ENCODE data around the gene ZFAND2B. TPM values are rescaled to one million over a fixed set of nuclear protein-coding genes. Genes with fewer than 3 reads are reported as not detected.

ZFAND2B gene
- total RNA-seq, 1 experiment from 2014 or later: 19.5 TPM

DNA sequence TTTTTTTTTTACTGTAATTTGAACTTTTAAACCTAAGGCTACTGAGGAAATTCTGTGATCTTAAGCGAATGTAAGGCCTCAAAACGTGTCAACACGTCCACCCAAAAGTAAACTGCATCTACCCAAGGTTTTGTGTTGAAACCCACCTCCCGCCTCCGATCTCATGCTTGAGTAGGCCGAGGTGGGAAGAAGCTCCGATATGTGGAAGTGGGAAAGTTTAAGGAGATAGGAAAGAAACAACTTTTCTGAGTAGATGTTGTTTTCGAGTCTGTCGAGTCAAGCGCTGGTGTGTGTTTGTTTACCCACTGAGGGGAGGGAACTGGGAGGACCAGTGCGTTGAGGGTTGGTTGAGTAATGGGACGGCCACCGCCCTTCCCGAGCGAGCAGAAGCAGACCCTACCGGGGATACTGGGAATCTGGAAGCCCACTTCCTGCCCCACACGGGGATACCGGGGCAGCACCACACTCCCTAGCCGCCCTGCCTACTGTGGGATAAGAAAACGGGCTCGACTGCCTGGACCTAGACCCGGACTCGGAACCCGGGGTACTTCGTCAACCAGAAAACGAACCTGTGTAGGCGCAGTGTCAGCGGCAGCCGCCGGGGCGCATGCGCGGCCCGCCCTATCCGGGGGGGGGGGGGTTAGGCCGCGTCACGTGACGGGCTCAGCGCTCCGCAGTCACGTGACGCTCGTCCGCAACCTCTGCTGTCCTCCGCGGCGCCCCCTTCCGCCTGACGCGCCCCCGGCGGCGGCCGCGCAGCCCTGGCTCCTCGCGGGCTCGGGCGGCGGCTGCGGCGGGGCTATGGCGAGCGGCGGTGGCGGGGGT is 28.8 kb upstream of the ZFAND2B start, which contains the start of gene RETREG2:
RETREG2 (plus strand) TSS at position 724 of the 825 bp plus-strand sequence; CDS start at position 802, 78 bp downstream.
- peak; percentile 66 for ATAC-seq
- Mint-ChIP-seq H3K27me3 (ENCODE audit: low read depth) (no peaks in the 10 kb centered on the region), H3K4me1 (peaks cover 19% of the 10 kb centered on the region), H3K36me3 (peaks cover 23% of the 10 kb centered on the region), H3K9me3 (no peaks in the 10 kb centered on the region), H3K4me3 (peak within 1 kb of the TSS; percentile 88), H3K27ac (peak within 1 kb of the TSS; percentile 98)
- CTCF ChIA-PET: interaction anchor here (0.7 to 1.3 kb wide), 2 partner anchors 76 to 84 kb away, joined by 3 to 4 read pairs; partner anchors contain the start of gene TUBA4A
- TF ChIP-seq SOX15 (CRISPR knock-in tag; IDR thresholded peaks at IDR 0.05) (no peak), MYBL2 (CRISPR knock-in tag; IDR thresholded peaks at IDR 0.05) (0 out of 2 replicates have a peak, but pooled peaks have one; percentile 37), FOXK1 (CRISPR knock-in tag; IDR thresholded peaks at IDR 0.05) (peak; percentile 22; the same call in 1 of the 2 replicates), ZBTB21 (CRISPR knock-in tag; IDR thresholded peaks at IDR 0.05; ENCODE audit: borderline replicate concordance) (no peak), ETV6 (CRISPR knock-in tag; IDR thresholded peaks at IDR 0.05) (peak; percentile 49), ZNF232 (CRISPR knock-in tag; IDR thresholded peaks at IDR 0.05) (no peak), ESRRA (CRISPR knock-in tag; IDR thresholded peaks at IDR 0.05; ENCODE audit: borderline replicate concordance) (no peak), EMX1 (CRISPR knock-in tag; IDR thresholded peaks at IDR 0.05) (no peak), IRF1 (CRISPR knock-in tag; IDR thresholded peaks at IDR 0.05) (no peak), FOXP1 (CRISPR knock-in tag; IDR thresholded peaks at IDR 0.05; ENCODE audit: borderline replicate concordance) (peak; percentile 59; the same call in 1 of the 2 replicates), SMAD4 (CRISPR knock-in tag; IDR thresholded peaks at IDR 0.05) (no peak), STAT6 (CRISPR knock-in tag; conservative IDR thresholded peaks at IDR 0.05; ENCODE audit: low read depth) (0 out of 2 replicates have a peak, but pooled peaks have one; percentile 78), SMAD3 (CRISPR knock-in tag; IDR thresholded peaks at IDR 0.05; ENCODE audit: borderline replicate concordance) (0 out of 2 replicates have a peak, but pooled peaks have one; percentile 25), KAT7 (CRISPR knock-in tag; IDR thresholded peaks at IDR 0.05; ENCODE audit: borderline replicate concordance) (peak; percentile 21; the same call in 1 of the 2 replicates), CREM (CRISPR knock-in tag; IDR thresholded peaks at IDR 0.05) (no peak), TCF7 (CRISPR knock-in tag; IDR thresholded peaks at IDR 0.05; ENCODE audit: low read depth) (no peak), GABPB1 (CRISPR knock-in tag; IDR thresholded peaks at IDR 0.05) (peak; percentile 86), SP1 (CRISPR knock-in tag; conservative IDR thresholded peaks at IDR 0.05) (peak; percentile 83)
- TF ChIP-seq, protein P1, sequence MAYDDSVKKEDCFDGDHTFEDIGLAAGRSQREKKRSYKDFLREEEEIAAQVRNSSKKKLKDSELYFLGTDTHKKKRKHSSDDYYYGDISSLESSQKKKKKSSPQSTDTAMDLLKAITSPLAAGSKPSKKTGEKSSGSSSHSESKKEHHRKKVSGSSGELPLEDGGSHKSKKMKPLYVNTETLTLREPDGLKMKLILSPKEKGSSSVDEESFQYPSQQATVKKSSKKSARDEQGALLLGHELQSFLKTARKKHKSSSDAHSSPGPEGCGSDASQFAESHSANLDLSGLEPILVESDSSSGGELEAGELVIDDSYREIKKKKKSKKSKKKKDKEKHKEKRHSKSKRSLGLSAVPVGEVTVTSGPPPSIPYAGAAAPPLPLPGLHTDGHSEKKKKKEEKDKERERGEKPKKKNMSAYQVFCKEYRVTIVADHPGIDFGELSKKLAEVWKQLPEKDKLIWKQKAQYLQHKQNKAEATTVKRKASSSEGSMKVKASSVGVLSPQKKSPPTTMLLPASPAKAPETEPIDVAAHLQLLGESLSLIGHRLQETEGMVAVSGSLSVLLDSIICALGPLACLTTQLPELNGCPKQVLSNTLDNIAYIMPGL (CRISPR knock-in tag; IDR thresholded peaks at IDR 0.05): peak; percentile 80
- TF ChIP-seq, protein P2, sequence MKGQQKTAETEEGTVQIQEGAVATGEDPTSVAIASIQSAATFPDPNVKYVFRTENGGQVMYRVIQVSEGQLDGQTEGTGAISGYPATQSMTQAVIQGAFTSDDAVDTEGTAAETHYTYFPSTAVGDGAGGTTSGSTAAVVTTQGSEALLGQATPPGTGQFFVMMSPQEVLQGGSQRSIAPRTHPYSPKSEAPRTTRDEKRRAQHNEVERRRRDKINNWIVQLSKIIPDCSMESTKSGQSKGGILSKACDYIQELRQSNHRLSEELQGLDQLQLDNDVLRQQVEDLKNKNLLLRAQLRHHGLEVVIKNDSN (CRISPR knock-in tag; IDR thresholded peaks at IDR 0.05): peak; percentile 94
- TF ChIP-seq, protein P3, sequence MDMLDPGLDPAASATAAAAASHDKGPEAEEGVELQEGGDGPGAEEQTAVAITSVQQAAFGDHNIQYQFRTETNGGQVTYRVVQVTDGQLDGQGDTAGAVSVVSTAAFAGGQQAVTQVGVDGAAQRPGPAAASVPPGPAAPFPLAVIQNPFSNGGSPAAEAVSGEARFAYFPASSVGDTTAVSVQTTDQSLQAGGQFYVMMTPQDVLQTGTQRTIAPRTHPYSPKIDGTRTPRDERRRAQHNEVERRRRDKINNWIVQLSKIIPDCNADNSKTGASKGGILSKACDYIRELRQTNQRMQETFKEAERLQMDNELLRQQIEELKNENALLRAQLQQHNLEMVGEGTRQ (CRISPR knock-in tag; IDR thresholded peaks at IDR 0.05): peak; percentile 100
- POLR2A ChIA-PET: interaction anchor here (1.8 kb wide), 1 partner anchor 29 kb away, joined by 6 read pairs; the partner anchor contains the start of gene ZFAND2B
- peak; percentile 78 for DNase-seq (ENCODE audit: low spot score)
